ENCODE results near the gene EPHB1.

EPHB1 gene

GRCh38 chr3:135172191-135172869, 377.3 kb downstream of the EPHB1 start:
- DNase-seq, result no peak

DNA sequence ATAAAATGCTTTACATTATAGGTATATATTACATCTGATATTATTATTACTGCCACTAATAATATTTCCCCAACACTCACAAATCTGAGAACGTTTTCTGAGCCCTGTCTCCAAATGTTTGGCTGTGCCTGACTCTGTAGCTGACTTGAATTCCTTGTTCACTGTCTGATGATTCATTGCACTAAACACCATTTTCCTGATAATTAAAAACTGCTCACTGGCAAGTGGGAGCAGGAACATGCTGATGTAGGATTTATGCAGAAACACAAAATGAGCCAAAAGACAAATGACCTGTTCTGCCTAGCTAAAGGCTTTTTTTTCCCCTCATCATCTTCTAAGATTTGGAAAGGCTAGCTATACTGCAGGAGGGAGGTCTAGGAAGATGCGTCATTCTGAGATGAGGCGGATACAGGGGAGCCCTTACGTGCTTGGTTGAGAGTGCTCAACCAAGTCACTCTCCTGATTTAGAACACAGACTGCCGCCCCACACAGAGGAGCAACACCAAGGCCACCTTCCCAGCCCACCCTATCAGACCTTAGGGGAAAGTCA, 380.7 kb downstream of the EPHB1 start:
- DNase-seq, result no peak

GRCh38 chr3:135176881-135177280, 381.8 kb downstream of the EPHB1 start:
- DNase-seq, result no peak

GRCh38 chr3:135178566-135178965, 383.5 kb downstream of the EPHB1 start:
- no peak for DNase-seq

GRCh38 chr3:135181408-135181807, 386.3 kb downstream of the EPHB1 start:
- DNase-seq, result no peak

GRCh38 chr3:135182364-135182998, 387.4 kb downstream of the EPHB1 start:
- DNase-seq, result no peak

- DNase-seq, result no peak
These were observed 395.6 kb downstream of the EPHB1 start for GRCh38 chr3:135190658-135191057.

DNA sequence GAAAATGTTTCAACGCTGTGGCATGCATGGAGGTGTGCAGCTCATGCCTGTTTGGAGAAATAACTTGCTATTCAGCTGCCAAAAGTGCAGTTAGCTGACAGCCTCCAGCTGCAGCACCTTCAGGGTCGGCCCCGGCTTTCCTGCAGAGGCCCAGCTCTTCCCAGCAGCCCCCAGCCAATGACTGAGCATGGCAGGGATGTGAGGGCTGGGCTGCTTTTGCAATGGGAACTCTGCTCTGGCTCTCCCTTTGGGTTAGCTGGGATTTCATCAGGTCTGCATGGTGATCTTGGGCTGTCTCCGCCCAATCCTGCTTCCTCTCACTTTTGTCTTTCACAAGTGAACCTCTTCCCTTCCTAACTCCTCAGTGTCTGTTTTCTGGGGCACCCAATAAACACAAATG, 396.6 kb downstream of the EPHB1 start:
- DNase-seq, result no peak

- DNase-seq, result no peak
These were observed 397.9 kb downstream of the EPHB1 start for GRCh38 chr3:135192929-135193328.

GRCh38 chr3:135197246-135197645, 402.2 kb downstream of the EPHB1 start:
- no peak for DNase-seq

DNA sequence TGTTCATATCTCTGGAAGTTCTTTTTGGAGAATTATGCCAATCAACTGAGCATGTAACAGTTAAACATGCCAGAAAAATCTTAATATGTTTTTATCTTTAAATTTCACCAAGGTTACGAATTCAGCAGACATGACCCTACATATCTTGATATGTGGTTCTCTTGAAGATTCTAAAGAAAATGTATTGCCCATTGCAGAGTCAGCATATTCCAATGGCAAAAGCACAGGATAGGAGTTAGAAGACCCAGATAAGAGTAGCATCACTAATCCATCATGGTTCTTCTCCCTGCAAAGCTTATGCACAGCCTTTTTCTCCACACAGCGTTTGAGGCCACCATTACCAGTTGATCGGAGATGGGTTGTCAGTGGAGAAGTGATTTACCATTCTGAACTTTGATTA, 402.8 kb downstream of the EPHB1 start:
- no peak for DNase-seq

- no peak for DNase-seq
These were observed 404.1 kb downstream of the EPHB1 start for GRCh38 chr3:135199137-135199536.

DNA sequence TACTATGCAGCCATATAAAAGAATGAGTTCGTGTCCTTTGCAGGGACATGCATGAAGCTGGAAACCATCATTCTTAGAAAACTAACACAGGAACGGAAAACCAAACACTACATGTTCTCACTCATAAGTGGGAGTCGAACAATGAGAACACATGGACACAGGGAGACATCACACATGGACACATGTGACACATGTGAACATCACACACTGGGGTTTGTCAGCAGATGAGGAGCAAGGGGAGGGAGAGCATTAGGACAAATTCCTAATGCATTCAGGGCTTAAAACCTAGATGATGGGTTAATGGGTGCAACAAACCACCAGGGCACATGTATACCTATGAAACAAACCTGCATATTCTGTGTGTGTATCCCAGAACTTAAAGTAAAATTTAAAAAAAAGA, 408.0 kb downstream of the EPHB1 start:
- DNase-seq, result no peak

GRCh38 chr3:135213213-135213612, 418.2 kb downstream of the EPHB1 start:
- no peak for DNase-seq

- DNase-seq, result no peak
These were observed 418.8 kb downstream of the EPHB1 start for GRCh38 chr3:135213822-135214221.

DNA sequence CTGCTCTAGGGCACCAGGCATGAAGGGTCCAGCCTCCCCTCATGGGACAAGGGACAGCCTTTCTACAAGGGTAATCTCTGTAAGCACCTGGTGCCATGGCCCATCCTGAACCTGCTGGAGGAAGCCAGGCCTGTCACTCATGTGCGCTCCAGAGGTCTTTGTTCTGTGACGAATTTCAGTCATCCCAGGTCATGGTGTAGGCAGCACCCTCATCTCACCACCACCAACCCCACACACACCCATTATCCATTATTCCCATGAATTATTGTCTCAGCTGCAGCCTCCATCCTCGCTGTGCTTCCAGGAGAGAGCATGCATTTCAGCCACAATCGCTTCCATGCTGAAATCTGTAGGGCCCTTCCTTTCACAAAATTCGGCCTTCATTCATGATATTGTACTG, 419.3 kb downstream of the EPHB1 start:
- DNase-seq, result no peak

DNA sequence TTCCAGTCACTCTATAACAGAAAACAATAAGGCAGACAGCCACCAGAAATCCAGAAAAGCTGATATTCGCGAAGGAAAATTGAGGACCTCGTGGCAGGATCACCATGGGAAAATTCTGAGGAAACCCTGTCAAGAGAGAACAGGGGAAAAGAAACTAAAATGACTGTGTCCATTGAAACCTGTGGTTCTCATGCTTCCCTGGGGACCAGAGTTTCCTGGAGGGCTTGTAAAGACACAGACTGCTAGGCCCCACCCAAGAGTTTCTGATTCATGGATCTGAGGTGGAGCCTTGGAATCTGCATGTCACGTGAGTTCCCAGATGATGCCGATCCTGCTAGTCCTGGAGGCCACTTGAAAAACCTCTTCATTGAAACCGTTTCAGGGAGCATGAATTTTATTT, 420.5 kb downstream of the EPHB1 start:
- no peak for DNase-seq

- no peak for DNase-seq
These were observed 421.6 kb downstream of the EPHB1 start for GRCh38 chr3:135216659-135217058.

DNA sequence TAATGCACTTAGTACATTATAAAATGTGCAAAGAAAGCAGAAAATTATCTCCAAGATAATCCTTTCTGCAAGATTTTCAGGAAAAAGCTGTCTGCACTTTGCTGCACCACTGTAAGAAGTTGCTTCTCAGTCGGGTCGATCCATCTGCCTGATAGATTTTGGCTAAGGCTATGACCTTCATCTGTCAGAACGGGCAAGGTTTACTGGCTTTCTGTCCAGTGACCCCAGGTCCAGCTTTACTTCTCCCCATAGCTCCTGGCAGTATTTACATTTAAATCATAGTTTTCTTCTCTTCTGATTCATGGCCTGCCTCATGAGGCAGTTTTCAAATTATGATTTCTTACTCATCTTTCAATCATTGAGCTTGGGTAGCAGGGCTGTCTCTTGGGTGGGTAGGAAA, 422.7 kb downstream of the EPHB1 start:
- no peak for DNase-seq

GRCh38 chr3:135218304-135218703, 423.2 kb downstream of the EPHB1 start:
- DNase-seq, result no peak

DNA sequence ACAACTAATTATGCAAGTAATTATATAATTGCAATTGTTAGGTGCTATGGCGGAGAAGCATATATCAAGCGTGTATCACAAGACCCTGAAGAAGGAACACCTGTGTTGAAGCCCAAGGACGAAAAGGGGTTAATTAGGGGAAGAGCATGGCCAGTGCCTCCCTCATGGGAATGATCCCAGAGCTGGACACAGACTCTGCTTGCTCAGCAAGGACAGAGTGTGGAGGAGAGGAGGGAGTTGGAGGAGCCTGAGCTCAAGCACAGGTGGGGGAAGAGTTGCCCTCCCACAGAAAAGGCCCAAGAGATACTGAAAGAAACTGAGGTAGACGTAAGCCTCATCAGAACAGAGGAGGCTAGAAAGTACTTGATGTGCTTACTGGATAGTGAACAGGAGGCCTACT, 423.7 kb downstream of the EPHB1 start:
- no peak for DNase-seq

GRCh38 chr3:135224815-135225362, 429.8 kb downstream of the EPHB1 start:
- DNase-seq, result no peak

DNA sequence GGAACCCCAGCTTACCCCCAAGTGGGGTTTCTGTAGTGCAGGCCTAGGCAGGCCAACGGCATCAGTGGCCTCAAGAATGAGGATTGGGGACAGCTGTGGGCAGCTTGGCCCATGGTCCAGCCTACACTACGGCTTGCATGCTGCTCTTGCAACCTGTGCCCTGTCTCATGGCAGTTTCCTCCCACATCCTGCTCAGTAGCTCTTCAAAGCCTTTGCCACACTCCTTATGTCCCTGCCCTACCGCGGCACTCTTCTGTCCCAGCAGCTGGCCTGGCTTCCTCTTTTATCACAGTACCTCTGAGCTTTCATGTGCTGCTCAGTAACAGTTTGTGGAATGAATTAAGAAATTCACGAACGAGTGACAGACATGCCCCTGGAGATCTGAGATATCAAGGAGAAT, 431.0 kb downstream of the EPHB1 start:
- DNase-seq, result no peak

DNA sequence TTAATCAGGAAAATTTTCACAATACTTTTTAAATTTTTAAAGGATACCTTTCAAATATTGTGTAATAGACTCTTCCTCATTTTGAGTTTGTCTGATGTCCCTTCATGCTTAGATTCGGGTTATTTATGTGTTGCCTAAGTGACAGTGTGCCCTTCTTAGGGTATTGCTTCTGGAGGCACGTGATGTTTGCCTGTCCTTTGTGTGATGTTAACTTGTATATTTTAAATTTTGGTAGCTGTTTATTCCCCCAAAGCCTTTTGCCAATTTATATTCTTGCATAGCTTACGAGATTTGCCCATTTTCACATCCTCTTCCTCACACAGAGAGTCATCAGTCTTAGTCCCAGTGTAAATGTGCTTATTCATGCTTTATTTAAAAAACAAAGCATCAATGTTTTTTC, 433.1 kb downstream of the EPHB1 start:
- DNase-seq, result no peak
